H1 (cell line): ENCODE measurements around the gene CORO2B. TPM values are rescaled to one million over a fixed set of nuclear protein-coding genes. Genes with fewer than 3 reads are reported as not detected.

Experiments used
- CTCF ChIA-PET: fragments of 300-600 bp; sonication (Branson Sonifier 250); formaldehyde crosslinking; loops from one replicate; lab custom pipeline; 2021; ENCODE audit not compliant: partially characterized antibody; lab: Charles Lee
- POLR2A ChIA-PET: fragments of 300-600 bp; sonication (Branson Sonifier 250); formaldehyde crosslinking; loops from one replicate; lab custom pipeline; 2021; ENCODE audit warnings: inconsistent platforms; ENCODE audit not compliant: partially characterized antibody; lab: Charles Lee
- DNase-seq, 2 experiments: peaks; one replicate each; pipeline versions ENCODE4 v3.0.0 to v3.0.0-alpha.2; 2010 to 2022; ENCODE audit warnings: low spot score in 2 of 2, low read depth in 1 of 2, mixed read lengths in 1 of 2
- FAIRE-seq: peaks from 2 replicates; lab custom pipeline; 2011; peaks lifted over from hg19 to GRCh38; lab: Jason Lieb, UNC
- H2AFZ ChIP-seq: 2 replicates; pipeline ENCODE4 v1.8.1; 2012; ENCODE audit warnings: low read length, inconsistent platforms
- H2AK5ac ChIP-seq: 2 replicates; pipeline ENCODE4 v1.6.1; 2013; ENCODE audit warnings: low read depth, low read length
- H2BK120ac ChIP-seq: replicated peaks from 2 replicates; pipeline ENCODE3; 2013; ENCODE audit warnings: low read depth, low read length, inconsistent platforms
- H2BK12ac ChIP-seq: 2 replicates; pipeline ENCODE4 v1.6.1; 2013; ENCODE audit warnings: low read depth, low read length
- H2BK15ac ChIP-seq: 2 replicates; pipeline ENCODE4 v1.6.1; 2013; ENCODE audit warnings: low read length
- H2BK20ac ChIP-seq: 2 replicates; pipeline ENCODE4 v1.6.1; 2013; ENCODE audit warnings: low read length
- H2BK5ac ChIP-seq: 2 replicates; pipeline ENCODE4 v1.6.1; 2013; ENCODE audit warnings: low read depth, low read length
- H3K14ac ChIP-seq: 2 replicates; pipeline ENCODE4 v1.6.1; 2013; ENCODE audit warnings: inconsistent platforms; ENCODE audit not compliant: insufficient read length
- H3K18ac ChIP-seq: 2 replicates; pipeline ENCODE4 v1.6.1; 2013; ENCODE audit warnings: low read length; ENCODE audit errors: extremely low read depth
- H3K23ac ChIP-seq: 2 replicates; pipeline ENCODE4 v1.6.1; 2013; ENCODE audit warnings: inconsistent platforms; ENCODE audit not compliant: insufficient read length
- H3K23me2 ChIP-seq: 2 replicates; pipeline ENCODE4 v1.6.1; 2013; ENCODE audit warnings: low read depth, low read length
- H3K27ac ChIP-seq: 2 replicates; pipeline ENCODE4 v1.6.1; 2011; ENCODE audit warnings: low read depth, low read length, inconsistent platforms
- H3K27me3 ChIP-seq, 4 experiments: replicated peaks in 1 of 4; 1 replicate in 1 of 4; 2 replicates in 3 of 4; pipeline versions ENCODE4 v1.6.1 to v1.8.1; 2011 to 2013; ENCODE audit warnings: low read length in 3 of 4, mild to moderate bottlenecking in 3 of 4, inconsistent platforms in 2 of 4, mixed read lengths in 2 of 4, moderate library complexity in 1 of 4; ENCODE audit not compliant: control insufficient read depth in 3 of 4, insufficient read depth in 3 of 4; ENCODE audit errors: extremely low read depth in 1 of 4
- H3K36me3 ChIP-seq, 4 experiments: 2 replicates each; pipeline versions ENCODE4 v1.6.1 to v1.8.1; 2011 to 2013; ENCODE audit warnings: mild to moderate bottlenecking in 4 of 4, low read length in 3 of 4, moderate library complexity in 2 of 4, control low read depth in 1 of 4, inconsistent platforms in 1 of 4; ENCODE audit not compliant: insufficient read depth in 4 of 4, control insufficient read depth in 2 of 4
- H3K4ac ChIP-seq: replicated peaks from 2 replicates; pipeline ENCODE3; 2013; ENCODE audit warnings: low read length, low read depth, mixed read lengths, inconsistent platforms; ENCODE audit not compliant: insufficient read length
- H3K4me1 ChIP-seq, 4 experiments: replicated peaks in 1 of 4; 1 replicate in 1 of 4; 2 replicates in 3 of 4; pipeline versions ENCODE4 v1.6.1 to v1.8.1; 2011 to 2013; ENCODE audit warnings: low read length in 3 of 4, inconsistent platforms in 2 of 4, mixed read lengths in 1 of 4; ENCODE audit not compliant: insufficient read depth in 4 of 4, control insufficient read depth in 3 of 4
- H3K4me2 ChIP-seq, 2 experiments: 2 replicates each; pipeline versions ENCODE4 v1.6.1 to v1.8.1; 2011 to 2013; ENCODE audit warnings: low read depth in 2 of 2, low read length in 2 of 2, control low read depth in 1 of 2, inconsistent platforms in 1 of 2, mild to moderate bottlenecking in 1 of 2; ENCODE audit not compliant: insufficient read depth in 1 of 2
- H3K4me3 ChIP-seq, 4 experiments: fragments of 200-600, 300-600 bp in 1 of 4; sonication (generic), shearing (Covaris generic), sonication (Bioruptor Twin) in 1 of 4; 2 replicates each; pipeline versions ENCODE4 v1.5.1 to v1.8.1; 2011 to 2016; ENCODE audit warnings: low read length in 4 of 4, low read depth in 3 of 4, control low read depth in 2 of 4, inconsistent platforms in 2 of 4, mild to moderate bottlenecking in 2 of 4, mixed read lengths in 1 of 4, moderate library complexity in 1 of 4; ENCODE audit not compliant: insufficient read depth in 2 of 4; ENCODE audit errors: extremely low read depth in 1 of 4
- H3K56ac ChIP-seq: replicated peaks from 2 replicates; pipeline ENCODE3; 2013; ENCODE audit warnings: low read depth, mild to moderate bottlenecking, mixed read lengths, low read length, inconsistent platforms; ENCODE audit not compliant: insufficient read length
- H3K79me1 ChIP-seq: 2 replicates; pipeline ENCODE4 v1.6.1; 2013; ENCODE audit warnings: low read depth, low read length, control low read depth
- H3K79me2 ChIP-seq, 2 experiments: 2 replicates each; pipeline versions ENCODE4 v1.6.1 to v1.8.1; 2012 to 2013; ENCODE audit warnings: low read length in 2 of 2, mild to moderate bottlenecking in 2 of 2, inconsistent platforms in 1 of 2; ENCODE audit not compliant: insufficient read depth in 2 of 2, control insufficient read depth in 1 of 2
- H3K9ac ChIP-seq, 4 experiments: replicated peaks in 1 of 4; 1 replicate in 1 of 4; 2 replicates in 3 of 4; pipeline versions ENCODE4 v1.6.1 to v1.8.1; 2011 to 2013; ENCODE audit warnings: low read depth in 3 of 4, low read length in 3 of 4, control low read depth in 2 of 4, mild to moderate bottlenecking in 2 of 4, moderate library complexity in 2 of 4, inconsistent platforms in 1 of 4; ENCODE audit errors: extremely low read depth in 1 of 4
- H3K9me3 ChIP-seq, 2 experiments: 2 replicates each; pipeline versions ENCODE4 v1.6.1 to v1.8.1; 2012 to 2013; ENCODE audit warnings: mild to moderate bottlenecking in 2 of 2, moderate library complexity in 2 of 2, control low read depth in 1 of 2, inconsistent platforms in 1 of 2, low read depth in 1 of 2, low read length in 1 of 2, mixed read lengths in 1 of 2; ENCODE audit not compliant: insufficient read depth in 2 of 2
- H4K20me1 ChIP-seq, 2 experiments: replicated peaks in 1 of 2; 2 replicates each; pipeline versions ENCODE3 to v1.8.1; 2011 to 2013; ENCODE audit warnings: inconsistent platforms in 2 of 2, low read length in 2 of 2, mild to moderate bottlenecking in 1 of 2; ENCODE audit not compliant: insufficient read depth in 2 of 2, control insufficient read depth in 1 of 2
- H4K5ac ChIP-seq: 2 replicates; pipeline ENCODE4 v1.6.1; 2013; ENCODE audit warnings: low read length, low read depth, mixed read lengths, inconsistent platforms; ENCODE audit not compliant: insufficient read length
- H4K8ac ChIP-seq: 2 replicates; pipeline ENCODE4 v1.8.0; 2013; ENCODE audit warnings: mild to moderate bottlenecking, moderate library complexity, low read length, inconsistent platforms; ENCODE audit not compliant: insufficient read depth; ENCODE audit errors: extremely low read depth
- H4K91ac ChIP-seq: replicated peaks from 2 replicates; pipeline ENCODE3; 2013; ENCODE audit warnings: low read length, mixed read lengths, inconsistent platforms; ENCODE audit not compliant: insufficient read length
- BRCA1 ChIP-seq: IDR thresholded peaks from 2 replicates; pipeline ENCODE4 v1.6.1; 2012; ENCODE audit warnings: low read depth, low read length, improper control_type of control experiment
- CBX8 ChIP-seq: fragments of 300-800, 300-1000 bp; sonication (generic); IDR thresholded peaks from 2 replicates; pipeline ENCODE4 v1.7.1; 2016; ENCODE audit warnings: low read depth, low read length, borderline replicate concordance
- CEBPB ChIP-seq: IDR thresholded peaks from 2 replicates; pipeline ENCODE4 v1.6.1; 2012; ENCODE audit warnings: low read depth, low read length
- EZH2 ChIP-seq: fragments of 200-600 bp; sonication (generic); IDR thresholded peaks from 2 replicates; pipeline ENCODE4 v1.7.1; 2012; ENCODE audit warnings: low read depth, mild to moderate bottlenecking, moderate library complexity, low read length, inconsistent platforms; ENCODE audit not compliant: severe bottlenecking
- JUN ChIP-seq: IDR thresholded peaks from 2 replicates; pipeline ENCODE4 v1.6.1; 2011; ENCODE audit warnings: low read depth, mild to moderate bottlenecking, improper control_type of control experiment, low read length
- KDM1A ChIP-seq: fragments of 200-600, 300-600 bp; sonication (generic); IDR thresholded peaks from 2 replicates; pipeline ENCODE4 v1.7.1; 2016; ENCODE audit warnings: mild to moderate bottlenecking, low read length, borderline replicate concordance
- KDM4A ChIP-seq: IDR thresholded peaks from one replicate; pipeline ENCODE4 v1.7.1; 2012; ENCODE audit warnings: low read depth, mild to moderate bottlenecking, moderate library complexity, low read length, inconsistent platforms; ENCODE audit not compliant: severe bottlenecking
- KDM5A ChIP-seq: fragments of 200-600 bp; IDR thresholded peaks from 2 replicates; pipeline ENCODE4 v1.7.1; 2012; ENCODE audit warnings: mild to moderate bottlenecking, low read length, inconsistent platforms, mixed read lengths
- NANOG ChIP-seq: IDR thresholded peaks from 2 replicates; pipeline ENCODE4 v1.6.1; 2011; ENCODE audit warnings: low read length, low read depth, mild to moderate bottlenecking, inconsistent platforms; ENCODE audit not compliant: insufficient read depth, poor library complexity, severe bottlenecking
- RBBP5 ChIP-seq: IDR thresholded peaks from 2 replicates; pipeline ENCODE4 v1.7.1; 2012; ENCODE audit warnings: low read depth, mild to moderate bottlenecking, inconsistent platforms, low read length, moderate library complexity, borderline replicate concordance
- SIRT6 ChIP-seq: IDR thresholded peaks from one replicate; pipeline ENCODE4 v1.7.1; 2012; ENCODE audit warnings: low read length, inconsistent platforms
- SP4 ChIP-seq: IDR thresholded peaks from 2 replicates; pipeline ENCODE4 v1.6.1; 2012; ENCODE audit warnings: low read length, inconsistent platforms
- TCF12 ChIP-seq: IDR thresholded peaks from 2 replicates; pipeline ENCODE4 v1.6.1; 2011; ENCODE audit warnings: low read depth, mild to moderate bottlenecking, low read length
- WGBS, 2 experiments: shearing (Covaris generic) in 1 of 2; methylation state at CpG; one replicate each; pipeline versions ENCODE4 v1.1.6 to v1.1.7; 2013 to 2015; ENCODE audit warnings: low lambda C conversion rate in 2 of 2, mixed read lengths in 2 of 2, inconsistent platforms in 1 of 2, low coverage in 1 of 2, missing lambda C conversion rate in 1 of 2; ENCODE audit not compliant: insufficient replicate concordance in 2 of 2, insufficient coverage in 1 of 2, insufficient read length in 1 of 2; ENCODE audit errors: extremely low coverage in 1 of 2, missing lambda C conversion rate in 1 of 2; 5-methylcytosine and 5-hydroxymethylcytosine counted together
- polyA plus RNA-seq, 7 experiments: library from polyadenylated mRNA; depleted of rRNA in 3 of 7; stranded (reverse) in 5 of 7; unstranded in 2 of 7; fragments of >200 nt in 5 of 7; fragments of 200-250 nt in 2 of 7; gene quantifications; 1 replicate in 5 of 7; 2 replicates in 1 of 7; 4 replicates in 1 of 7; pipeline versions ENCODE4 v1.2.1 to v1.2.3, GENCODE V29; 2011 to 2013; ENCODE audit warnings: missing spikeins in 2 of 7, mixed read lengths in 2 of 7
- total RNA-seq: library from RNA; stranded (reverse); fragmentation: NEBNext Ultra II Directional; extraction: Animal tissue kit (Norgen Biotek cat#: 25700); gene quantifications from 2 replicates; pipeline ENCODE4 v1.2.1, GENCODE V29; 2021
- TF ChIP-seq, protein P1 (sequence below): IDR thresholded peaks from 2 replicates; pipeline ENCODE4 v1.6.1; 2012; ENCODE audit warnings: low read length, inconsistent platforms

CORO2B gene
- total and polyA plus RNA-seq, 2 of the 8 experiments (the other 6 are each of a cell fraction or from before 2014, with no cell fraction given) = 3.4 to 6.7 TPM

DNA sequence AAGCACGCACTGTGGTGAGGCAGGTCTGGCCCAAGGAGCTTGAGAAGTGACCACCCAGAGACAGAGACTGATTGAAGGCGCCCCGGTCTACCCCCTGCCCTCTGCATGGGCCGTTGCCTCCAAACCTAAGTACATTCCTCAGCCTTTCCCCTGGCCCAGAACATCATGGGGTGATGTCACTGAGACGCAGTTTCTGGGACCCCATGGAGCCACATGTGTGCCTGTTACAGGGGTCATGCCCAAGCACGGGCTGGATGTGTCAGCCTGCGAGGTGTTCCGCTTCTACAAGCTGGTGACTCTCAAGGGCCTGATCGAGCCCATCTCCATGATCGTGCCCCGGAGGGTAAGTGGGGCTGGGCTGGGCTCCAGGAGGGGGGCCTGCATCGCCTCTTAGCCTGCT lies 139.7 kb downstream of the CORO2B start:
- no peak overlapping the region for H3K18ac ChIP-seq
- no peak overlapping the region for H2AK5ac ChIP-seq
- H3K79me2 ChIP-seq = no peaks in the 10 kb centered on the region
- no peak overlapping the region for H3K4me2 ChIP-seq
- H3K9ac ChIP-seq = no peak overlapping the region
- H3K56ac ChIP-seq = no peak overlapping the region
- H2AFZ ChIP-seq = no peak overlapping the region
- POLR2A ChIA-PET = no interaction called here
- no peak overlapping the region for H2BK5ac ChIP-seq
- no peak overlapping the region for H3K4ac ChIP-seq
- H3K79me1 ChIP-seq = no peaks in the 10 kb centered on the region
- no peak for DNase-seq
- no peak overlapping the region for H2BK20ac ChIP-seq
- H4K8ac ChIP-seq = peak overlapping the region; percentile 63; the same call in 1 of the 2 replicates
- H3K14ac ChIP-seq = no peak overlapping the region
- no peak overlapping the region for H2BK15ac ChIP-seq
- no peak for FAIRE-seq
- H3K23me2 ChIP-seq = no peaks in the 10 kb centered on the region
- H4K91ac ChIP-seq = no peak overlapping the region
- H2BK12ac ChIP-seq = no peak overlapping the region
- no peak overlapping the region for H4K5ac ChIP-seq
- no peaks in the 10 kb centered on the region for H3K36me3 ChIP-seq
- H3K27me3 ChIP-seq = no peaks in the 10 kb centered on the region
- CTCF ChIA-PET = interaction anchor here (0.9 to 1.5 kb wide), 2 partner anchors 45 to 164 kb away, joined by 3 read pairs; no protein-coding TSS in a partner anchor
- H3K23ac ChIP-seq = no peak overlapping the region
- no peaks in the 10 kb centered on the region for H4K20me1 ChIP-seq
- no peak overlapping the region for H3K4me3 ChIP-seq
- H3K9me3 ChIP-seq = no peaks in the 10 kb centered on the region
- H3K27ac ChIP-seq = no peak overlapping the region
- H3K4me1 ChIP-seq = no peaks in the 10 kb centered on the region
- H2BK120ac ChIP-seq = no peak overlapping the region
- 87% methylated on average over 12 of the region's 12 CpGs; no CpG with 5 or more reads in 1 of the 2 experiments for WGBS, 2 experiments
- TF ChIP-seq KDM4A = no peak
- no peak for TF ChIP-seq SP4
- no peak for TF ChIP-seq EZH2
- TF ChIP-seq KDM5A = no peak
- no peak for TF ChIP-seq RBBP5
- no peak for TF ChIP-seq NANOG
- no peak for TF ChIP-seq JUN
- no peak for TF ChIP-seq BRCA1
- no peak for TF ChIP-seq TCF12
- TF ChIP-seq, protein P1, sequence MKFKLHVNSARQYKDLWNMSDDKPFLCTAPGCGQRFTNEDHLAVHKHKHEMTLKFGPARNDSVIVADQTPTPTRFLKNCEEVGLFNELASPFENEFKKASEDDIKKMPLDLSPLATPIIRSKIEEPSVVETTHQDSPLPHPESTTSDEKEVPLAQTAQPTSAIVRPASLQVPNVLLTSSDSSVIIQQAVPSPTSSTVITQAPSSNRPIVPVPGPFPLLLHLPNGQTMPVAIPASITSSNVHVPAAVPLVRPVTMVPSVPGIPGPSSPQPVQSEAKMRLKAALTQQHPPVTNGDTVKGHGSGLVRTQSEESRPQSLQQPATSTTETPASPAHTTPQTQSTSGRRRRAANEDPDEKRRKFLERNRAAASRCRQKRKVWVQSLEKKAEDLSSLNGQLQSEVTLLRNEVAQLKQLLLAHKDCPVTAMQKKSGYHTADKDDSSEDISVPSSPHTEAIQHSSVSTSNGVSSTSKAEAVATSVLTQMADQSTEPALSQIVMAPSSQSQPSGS = no peak
- no peak for TF ChIP-seq KDM1A
- no peak for TF ChIP-seq CBX8
- TF ChIP-seq SIRT6 = no peak
- TF ChIP-seq CEBPB = no peak
